Measurements from ENCODE around the gene GPC3.
"Not testable (repeated sequence)": the region's sequence is repeated elsewhere in the genome, so short reads cannot be mapped to it uniquely, and the experiment has no call there.

Gene GPC3

DNA sequence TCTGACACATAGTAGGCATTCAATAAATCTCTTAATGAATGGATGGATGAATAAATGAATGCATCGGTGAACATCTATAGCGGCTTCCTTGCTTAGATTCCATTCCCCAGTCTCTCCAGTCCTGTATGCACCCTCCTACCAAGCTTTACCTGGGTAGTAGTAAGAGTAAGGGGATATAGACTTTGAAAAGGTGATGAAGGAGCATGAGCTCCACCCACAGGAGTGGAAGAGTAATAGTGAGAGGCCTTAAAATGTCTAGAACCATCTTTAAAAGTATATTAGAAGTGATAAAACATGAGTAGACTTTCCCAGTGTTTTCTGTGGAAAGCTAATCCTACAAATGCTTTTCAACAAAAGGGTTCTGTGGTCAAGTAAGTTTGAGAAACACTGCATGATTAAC is 35.5 kb upstream of the GPC3 start:
- TF ChIP-seq, protein P1, sequence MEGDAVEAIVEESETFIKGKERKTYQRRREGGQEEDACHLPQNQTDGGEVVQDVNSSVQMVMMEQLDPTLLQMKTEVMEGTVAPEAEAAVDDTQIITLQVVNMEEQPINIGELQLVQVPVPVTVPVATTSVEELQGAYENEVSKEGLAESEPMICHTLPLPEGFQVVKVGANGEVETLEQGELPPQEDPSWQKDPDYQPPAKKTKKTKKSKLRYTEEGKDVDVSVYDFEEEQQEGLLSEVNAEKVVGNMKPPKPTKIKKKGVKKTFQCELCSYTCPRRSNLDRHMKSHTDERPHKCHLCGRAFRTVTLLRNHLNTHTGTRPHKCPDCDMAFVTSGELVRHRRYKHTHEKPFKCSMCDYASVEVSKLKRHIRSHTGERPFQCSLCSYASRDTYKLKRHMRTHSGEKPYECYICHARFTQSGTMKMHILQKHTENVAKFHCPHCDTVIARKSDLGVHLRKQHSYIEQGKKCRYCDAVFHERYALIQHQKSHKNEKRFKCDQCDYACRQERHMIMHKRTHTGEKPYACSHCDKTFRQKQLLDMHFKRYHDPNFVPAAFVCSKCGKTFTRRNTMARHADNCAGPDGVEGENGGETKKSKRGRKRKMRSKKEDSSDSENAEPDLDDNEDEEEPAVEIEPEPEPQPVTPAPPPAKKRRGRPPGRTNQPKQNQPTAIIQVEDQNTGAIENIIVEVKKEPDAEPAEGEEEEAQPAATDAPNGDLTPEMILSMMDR (IDR thresholded peaks at IDR 0.05; ENCODE audit: low read depth, low read length): no peak
- in situ Hi-C loops (cut with HindIII; ENCODE audit: low sequenced_read_pairs): no loop called here
- H3K4me3 ChIP-seq (ENCODE audit: low read depth, low read length): no peak overlapping the region
- DNase-seq (ENCODE audit: low read depth, low spot score): no peak

DNA sequence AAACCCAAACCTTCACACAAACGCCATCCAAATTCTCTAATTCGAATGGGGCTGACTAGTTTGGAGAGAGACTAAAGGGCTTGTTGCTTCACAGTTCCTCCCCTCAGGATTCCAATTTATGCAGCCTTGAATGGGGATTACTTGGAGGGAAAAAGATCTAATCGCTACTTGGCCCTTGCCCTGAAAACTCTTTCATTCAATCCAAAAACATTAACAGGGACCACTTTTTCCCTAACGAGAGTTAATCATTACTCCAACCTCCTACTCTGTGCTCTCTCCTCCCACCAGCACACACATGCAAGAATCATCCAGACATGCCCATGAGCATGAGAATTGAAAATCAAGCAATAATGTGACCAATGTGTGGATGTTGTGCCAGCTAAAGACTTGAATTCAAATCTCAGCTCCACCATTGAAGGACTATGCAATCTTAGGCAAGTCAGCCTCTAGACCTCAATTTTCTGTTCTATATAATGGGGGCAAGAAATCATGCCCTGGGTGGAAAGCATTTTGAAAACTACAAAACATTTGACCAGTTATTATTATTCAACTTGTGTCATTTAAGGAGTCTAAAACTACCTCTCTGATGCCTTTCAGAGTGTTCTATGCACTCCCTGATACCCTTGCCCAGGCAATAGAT is 34.3 kb upstream of the GPC3 start:
- TF ChIP-seq, protein P1 (IDR thresholded peaks at IDR 0.05; ENCODE audit: low read depth, low read length): no peak
- DNase-seq (ENCODE audit: low read depth, low spot score): no peak
- no peak overlapping the region for H3K4me3 ChIP-seq (ENCODE audit: low read depth, low read length)
- in situ Hi-C loops (cut with HindIII; ENCODE audit: low sequenced_read_pairs): no loop called here

DNA sequence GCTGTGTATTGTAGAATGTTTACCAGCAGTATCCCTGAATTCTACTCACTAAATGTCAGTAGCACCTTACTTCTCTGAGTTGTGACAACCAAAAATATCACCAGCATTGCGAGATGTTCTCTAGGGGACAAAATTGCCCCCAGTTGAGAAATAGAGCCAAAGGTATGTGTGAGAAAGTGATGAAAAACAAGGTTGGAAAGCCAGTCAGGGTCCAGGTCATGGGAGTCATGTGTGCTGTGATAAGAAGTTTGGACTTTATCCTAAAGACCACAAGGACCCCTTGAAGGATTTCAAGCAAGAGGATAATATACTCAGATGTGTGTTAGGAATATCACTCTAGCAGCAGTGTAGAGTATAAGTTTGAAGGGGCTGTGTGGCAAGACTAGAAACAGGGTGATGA is 30.9 kb upstream of the GPC3 start:
- in situ Hi-C loops (cut with HindIII; ENCODE audit: low sequenced_read_pairs); H3K4me3 ChIP-seq (ENCODE audit: low read depth, low read length); DNase-seq (ENCODE audit: low read depth, low spot score): not testable (repeated sequence)

DNA sequence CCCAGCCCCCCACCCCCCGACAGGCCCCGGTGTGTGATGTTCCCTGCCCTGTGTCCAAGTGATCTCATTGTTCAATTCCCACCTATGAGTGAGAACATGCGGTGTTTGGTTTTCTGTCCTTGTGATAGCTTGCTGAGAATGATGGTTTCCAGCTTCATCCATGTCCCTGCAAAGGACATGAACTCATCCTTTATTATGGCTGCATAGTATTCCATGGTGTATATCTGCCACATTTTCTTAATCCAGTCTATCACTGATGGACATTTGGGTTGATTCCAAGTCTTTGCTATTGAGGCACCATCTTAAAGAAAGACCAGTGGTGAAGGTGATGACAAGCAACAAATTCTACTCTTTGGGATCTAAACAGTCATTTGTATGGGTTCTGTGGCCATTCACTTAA is 30.1 kb upstream of the GPC3 start:
- in situ Hi-C loops (cut with HindIII; ENCODE audit: low sequenced_read_pairs); H3K4me3 ChIP-seq (ENCODE audit: low read depth, low read length); DNase-seq (ENCODE audit: low read depth, low spot score): not testable (repeated sequence)

DNA sequence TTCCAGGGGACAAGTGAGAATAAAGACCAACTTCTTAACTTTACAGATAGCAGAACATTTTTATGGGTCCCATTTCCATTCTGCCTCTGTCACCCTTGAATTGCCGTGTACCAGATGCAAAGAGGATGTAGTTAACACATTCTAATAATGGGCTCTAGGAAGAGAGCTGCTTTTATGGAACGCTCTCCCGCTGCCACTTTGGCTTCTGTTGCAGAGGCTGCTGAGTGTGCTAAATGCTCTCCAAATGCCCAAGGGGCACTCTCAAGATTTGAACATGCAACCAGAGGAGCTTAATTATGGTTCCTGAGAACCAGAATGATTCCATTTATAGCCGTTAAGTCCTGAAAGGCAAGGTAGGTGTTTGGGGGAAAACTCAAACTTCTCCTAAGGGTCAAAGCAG is 28.1 kb upstream of the GPC3 start:
- in situ Hi-C loops (cut with HindIII; ENCODE audit: low sequenced_read_pairs): no loop called here
- TF ChIP-seq, protein P1 (IDR thresholded peaks at IDR 0.05; ENCODE audit: low read depth, low read length): no peak

DNA sequence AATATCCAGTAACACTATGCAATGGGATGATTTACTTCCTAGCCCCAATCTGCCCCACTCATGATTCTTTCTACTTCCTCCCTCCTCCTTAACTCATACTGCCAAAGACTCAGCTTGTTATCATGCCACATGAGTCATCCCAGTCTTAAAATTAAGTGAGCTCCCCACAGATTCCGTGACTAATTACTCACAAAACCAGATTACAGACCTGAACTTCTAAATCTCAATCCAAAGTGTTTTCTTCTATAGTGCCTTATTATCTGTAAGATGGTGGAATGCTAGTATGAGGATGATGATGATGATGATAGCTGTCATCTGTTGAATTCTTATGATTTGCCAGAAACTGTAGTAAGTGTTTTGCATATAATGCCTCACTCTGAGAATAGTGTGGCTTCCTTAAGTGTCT is 27.7 kb upstream of the GPC3 start:
- in situ Hi-C loops (cut with HindIII; ENCODE audit: low sequenced_read_pairs): no loop called here
- H3K4me3 ChIP-seq (ENCODE audit: low read depth, low read length): no peak overlapping the region
- DNase-seq (ENCODE audit: low read depth, low spot score): no peak
- TF ChIP-seq, protein P1 (IDR thresholded peaks at IDR 0.05; ENCODE audit: low read depth, low read length): no peak

More for the DNA sequence above, 28.1 kb upstream of the GPC3 start:
- no peak overlapping the region for H3K4me3 ChIP-seq (ENCODE audit: low read depth, low read length)
- DNase-seq (ENCODE audit: low read depth, low spot score): no peak

DNA sequence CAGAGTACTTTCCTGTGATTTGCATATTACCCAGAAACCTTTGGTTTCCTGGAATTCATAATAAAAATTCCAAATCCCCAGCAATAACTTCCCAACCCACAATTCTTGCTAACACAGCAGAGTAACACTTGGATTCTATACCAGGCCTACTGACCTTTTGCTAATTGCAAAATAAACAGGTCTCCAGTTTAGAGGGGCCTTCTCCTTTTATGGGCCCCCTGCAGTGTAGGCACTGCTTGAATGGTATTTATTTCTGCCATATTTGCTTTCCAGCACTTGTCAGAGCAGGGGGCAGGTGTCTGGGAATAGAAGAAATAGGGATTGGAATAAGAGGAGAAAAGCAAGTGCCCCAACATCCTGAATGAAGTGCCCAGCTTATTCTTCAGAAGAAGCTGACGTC is 25.3 kb upstream of the GPC3 start:
- H3K4me3 ChIP-seq (ENCODE audit: low read depth, low read length): no peak overlapping the region
- in situ Hi-C loops (cut with HindIII; ENCODE audit: low sequenced_read_pairs): no loop called here
- TF ChIP-seq, protein P1 (IDR thresholded peaks at IDR 0.05; ENCODE audit: low read depth, low read length): no peak
- no peak for DNase-seq (ENCODE audit: low read depth, low spot score)

DNA sequence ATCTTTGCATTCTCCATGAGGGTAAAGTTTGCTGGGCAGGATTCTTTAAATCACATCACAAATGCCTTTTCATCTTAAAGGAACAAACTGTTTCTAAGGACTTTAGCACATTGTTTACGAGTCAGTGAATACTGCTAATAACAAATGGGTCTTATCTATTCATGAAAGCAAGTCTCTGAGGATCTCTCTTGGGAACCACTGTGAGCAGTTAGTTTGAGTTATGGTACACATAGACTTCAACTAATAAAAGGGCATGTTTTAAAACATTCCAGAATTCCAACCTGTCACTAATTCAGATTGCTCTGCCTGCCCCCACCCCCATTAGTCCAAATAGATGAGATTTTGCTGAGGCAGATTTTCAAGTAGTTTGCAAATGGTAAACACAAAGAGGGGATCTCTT is 22.3 kb upstream of the GPC3 start:
- in situ Hi-C loops (cut with HindIII; ENCODE audit: low sequenced_read_pairs): no loop called here

More for the DNA sequence above, 22.3 kb upstream of the GPC3 start:
- H3K4me3 ChIP-seq (ENCODE audit: low read depth, low read length): no peak overlapping the region
- TF ChIP-seq, protein P1 (IDR thresholded peaks at IDR 0.05; ENCODE audit: low read depth, low read length): no peak
- DNase-seq (ENCODE audit: low read depth, low spot score): no peak

Data from astrocyte of the spinal cord (primary cell).